Keratinocyte (primary cell): ENCODE results near the gene EEF1E1. TPM values are rescaled to one million over a fixed set of nuclear protein-coding genes. Genes with fewer than 3 reads are reported as not detected.

Experiments
- DNase-seq: peaks from one replicate; pipeline ENCODE4 v3.0.0-alpha.2; 2011; ENCODE audit warnings: low read depth, missing footprints, low spot score
- FAIRE-seq: peaks from 2 replicates; lab custom pipeline; 2011; peaks lifted over from hg19 to GRCh38; lab: Jason Lieb, UNC
- H2AFZ ChIP-seq: 2 replicates; pipeline ENCODE4 v1.6.0; 2012; ENCODE audit warnings: low read length, control low read depth, inconsistent platforms; ENCODE audit not compliant: control insufficient read depth
- H3K27ac ChIP-seq: 2 replicates; pipeline ENCODE4 v1.5.1; 2011; ENCODE audit warnings: low read length; ENCODE audit not compliant: control insufficient read depth, insufficient read depth
- H3K27me3 ChIP-seq: 3 replicates; pipeline ENCODE4 v1.6.0; 2011; ENCODE audit warnings: low read length; ENCODE audit not compliant: control insufficient read depth, insufficient read depth; ENCODE audit errors: extremely low read depth
- H3K36me3 ChIP-seq, 2 experiments: 2 replicates in 1 of 2; 3 replicates in 1 of 2; pipeline ENCODE4 v1.5.1; 2011; ENCODE audit warnings: low read length in 2 of 2, mild to moderate bottlenecking in 1 of 2; ENCODE audit not compliant: control insufficient read depth in 2 of 2, insufficient read depth in 2 of 2; ENCODE audit errors: extremely low read depth in 1 of 2
- H3K4me1 ChIP-seq: 3 replicates; pipeline ENCODE4 v1.5.1; 2011; ENCODE audit warnings: low read length; ENCODE audit not compliant: control insufficient read depth, insufficient read depth; ENCODE audit errors: extremely low read depth
- H3K4me2 ChIP-seq: 3 replicates; pipeline ENCODE4 v1.6.0; 2011; ENCODE audit warnings: low read depth, low read length; ENCODE audit not compliant: control insufficient read depth, insufficient read depth; ENCODE audit errors: extremely low read depth
- H3K4me3 ChIP-seq, 3 experiments: fragments of 200-600 bp in 1 of 3; sonication (generic) in 1 of 3; 2 replicates in 2 of 3; 3 replicates in 1 of 3; pipeline ENCODE4 v1.5.1; 2011 to 2016; ENCODE audit warnings: low read length in 3 of 3, mild to moderate bottlenecking in 3 of 3, control low read depth in 2 of 3, inconsistent platforms in 1 of 3, low read depth in 1 of 3, mixed read lengths in 1 of 3, mixed run types in 1 of 3, moderate library complexity in 1 of 3; ENCODE audit not compliant: control insufficient read depth in 2 of 3, insufficient read depth in 2 of 3; ENCODE audit errors: extremely low read depth in 1 of 3
- H3K79me2 ChIP-seq: 2 replicates; pipeline ENCODE4 v1.6.0; 2012; ENCODE audit warnings: low read length; ENCODE audit not compliant: control insufficient read depth, insufficient read depth
- H3K9ac ChIP-seq: 3 replicates; pipeline ENCODE4 v1.6.0; 2011; ENCODE audit warnings: low read length; ENCODE audit not compliant: control insufficient read depth, insufficient read depth; ENCODE audit errors: extremely low read depth
- H3K9me1 ChIP-seq: 3 replicates; pipeline ENCODE4 v1.6.0; 2011; ENCODE audit warnings: low read length; ENCODE audit not compliant: control insufficient read depth, insufficient read depth; ENCODE audit errors: extremely low read depth
- H3K9me3 ChIP-seq: 2 replicates; pipeline ENCODE4 v1.5.1; 2012; ENCODE audit warnings: low read depth, low read length; ENCODE audit not compliant: control insufficient read depth
- H4K20me1 ChIP-seq: 3 replicates; pipeline ENCODE4 v1.6.0; 2011; ENCODE audit warnings: low read length; ENCODE audit not compliant: control insufficient read depth, insufficient read depth; ENCODE audit errors: extremely low read depth
- EZH2 ChIP-seq: IDR thresholded peaks from one replicate; pipeline ENCODE4 v1.6.1; 2012; ENCODE audit warnings: inconsistent platforms, mild to moderate bottlenecking, low read length, moderate library complexity
- dilution Hi-C: fragments of 300-500 bp; cut with MboI; formaldehyde crosslinking; loops from one replicate; pipeline ENCODE4 v1.7.0; 2020; ENCODE audit warnings: low sequenced_read_pairs; ENCODE audit not compliant: extremely low pct_ligation_motif_present
- polyA minus RNA-seq, 3 experiments: library from RNA; depleted of rRNA, polyadenylated mRNA; stranded (reverse); fragments of >200 nt; gene quantifications; 1 replicate in 1 of 3; 2 replicates in 1 of 3; 3 replicates in 1 of 3; pipeline ENCODE4 v1.2.3, GENCODE V29; 2011
- polyA plus RNA-seq, 5 experiments: library from polyadenylated mRNA; depleted of rRNA in 3 of 5; stranded (reverse) in 3 of 5; stranded (forward) in 1 of 5; unstranded in 1 of 5; fragments of >200 nt; gene quantifications; 1 replicate in 1 of 5; 2 replicates in 3 of 5; 3 replicates in 1 of 5; pipeline versions ENCODE4 v1.2.1 to v1.2.3, GENCODE V29; 2011 to 2012; ENCODE audit warnings: missing spikeins in 2 of 5, low read depth in 1 of 5, low replicate concordance in 1 of 5
- TF ChIP-seq, protein P1 (sequence below), 3 experiments: IDR thresholded peaks in 1 of 3; conservative IDR thresholded peaks in 1 of 3; optimal IDR thresholded peaks in 1 of 3; 2 replicates in 2 of 3; 3 replicates in 1 of 3; pipeline versions ENCODE3 to v1.5.1; 2011; ENCODE audit warnings: low read length in 3 of 3, mild to moderate bottlenecking in 3 of 3, moderate library complexity in 2 of 3, control low read depth in 1 of 3, inconsistent platforms in 1 of 3; ENCODE audit not compliant: insufficient read depth in 2 of 3; ENCODE audit errors: extremely low read depth in 1 of 3

The EEF1E1 gene
- 46.7 to 83.5 TPM (median 58.1 TPM) in 3 replicates for polyA plus RNA-seq
- polyA plus RNA-seq (2011; ENCODE audit: low read depth) = 4.1 TPM
- polyA plus RNA-seq (2011; cell fraction: cytosol; rRNA removed) = 39.0 and 81.4 TPM in 2 replicates
- 30.5 and 39.8 TPM in 2 replicates for polyA plus RNA-seq (2011; cell fraction: nucleus; rRNA removed)
- 34.1 and 47.1 TPM in 2 replicates for polyA plus RNA-seq (2012; ENCODE audit: low replicate concordance)
- 4.1 to 15.2 TPM (median 9.3 TPM) in 3 replicates for polyA minus RNA-seq
- 16.1 TPM for polyA minus RNA-seq (2011; cell fraction: cytosol; rRNA and poly(A)+ RNA removed)
- 9.3 and 14.0 TPM in 2 replicates for polyA minus RNA-seq (2011; cell fraction: nucleus; rRNA and poly(A)+ RNA removed)

DNA sequence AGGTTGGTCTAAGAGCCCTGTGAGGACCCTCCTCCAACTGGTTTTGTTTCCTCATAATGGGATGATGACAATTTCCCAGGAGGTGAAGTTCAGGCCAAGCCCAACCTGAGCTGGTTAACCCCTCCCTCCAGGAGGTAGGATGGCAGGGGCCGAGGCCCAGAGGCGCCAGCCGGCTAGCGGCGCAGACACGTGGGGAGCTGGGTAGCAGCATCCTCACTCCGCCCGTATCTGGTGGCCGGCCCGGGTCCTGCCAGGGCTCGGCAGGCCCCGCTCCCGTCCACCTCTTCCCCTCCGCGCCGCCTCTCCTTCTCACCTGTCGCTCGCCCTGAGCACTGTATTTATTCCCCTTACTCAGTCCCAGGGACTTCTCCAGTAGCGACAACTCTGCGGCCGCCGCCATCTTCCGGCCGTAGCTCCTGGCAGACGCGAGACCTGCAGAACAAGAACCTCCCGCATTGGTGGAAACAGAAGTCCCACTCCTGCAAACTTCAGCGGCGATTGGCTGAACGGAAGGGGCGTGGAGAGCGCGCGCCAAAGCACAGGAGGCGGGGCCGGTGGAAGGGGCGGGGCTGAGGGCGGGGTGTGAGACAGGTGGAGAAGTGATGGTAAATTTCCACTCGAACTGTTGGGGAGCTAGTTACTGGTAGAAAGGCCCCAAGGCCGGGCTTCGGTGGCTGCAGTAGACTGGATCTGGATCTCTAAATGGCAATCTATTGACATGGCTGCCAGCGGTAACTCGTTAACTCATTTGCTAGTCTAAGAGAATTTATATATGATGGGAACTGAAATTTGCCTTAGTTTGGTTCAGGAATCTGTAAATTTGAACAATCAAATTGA, at the start of gene EEF1E1:
EEF1E1 (minus strand) TSS at position 427 of the 837 bp plus-strand sequence; CDS start at position 400, 27 bp downstream.
- H3K36me3 ChIP-seq = peaks cover 0 to 6% of the 10 kb centered on the region in 2 experiments
- H3K9me1 ChIP-seq = no peaks in the 10 kb centered on the region
- peak within 1 kb of the TSS; percentile 89 for H2AFZ ChIP-seq
- dilution Hi-C loops = no loop called here
- H3K4me2 ChIP-seq = peak within 1 kb of the TSS; percentile 86
- TF ChIP-seq, protein P1, sequence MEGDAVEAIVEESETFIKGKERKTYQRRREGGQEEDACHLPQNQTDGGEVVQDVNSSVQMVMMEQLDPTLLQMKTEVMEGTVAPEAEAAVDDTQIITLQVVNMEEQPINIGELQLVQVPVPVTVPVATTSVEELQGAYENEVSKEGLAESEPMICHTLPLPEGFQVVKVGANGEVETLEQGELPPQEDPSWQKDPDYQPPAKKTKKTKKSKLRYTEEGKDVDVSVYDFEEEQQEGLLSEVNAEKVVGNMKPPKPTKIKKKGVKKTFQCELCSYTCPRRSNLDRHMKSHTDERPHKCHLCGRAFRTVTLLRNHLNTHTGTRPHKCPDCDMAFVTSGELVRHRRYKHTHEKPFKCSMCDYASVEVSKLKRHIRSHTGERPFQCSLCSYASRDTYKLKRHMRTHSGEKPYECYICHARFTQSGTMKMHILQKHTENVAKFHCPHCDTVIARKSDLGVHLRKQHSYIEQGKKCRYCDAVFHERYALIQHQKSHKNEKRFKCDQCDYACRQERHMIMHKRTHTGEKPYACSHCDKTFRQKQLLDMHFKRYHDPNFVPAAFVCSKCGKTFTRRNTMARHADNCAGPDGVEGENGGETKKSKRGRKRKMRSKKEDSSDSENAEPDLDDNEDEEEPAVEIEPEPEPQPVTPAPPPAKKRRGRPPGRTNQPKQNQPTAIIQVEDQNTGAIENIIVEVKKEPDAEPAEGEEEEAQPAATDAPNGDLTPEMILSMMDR (optimal IDR thresholded peaks at IDR 0.05 in 1 of 3, IDR thresholded peaks at IDR 0.05 in 1 of 3, conservative IDR thresholded peaks at IDR 0.05 in 1 of 3; ENCODE audit: extremely low read depth in 1 of 3, insufficient read depth in 2 of 3, low read length in 3 of 3) = no peak
- no peak for TF ChIP-seq EZH2
- FAIRE-seq (peak; percentile 57), DNase-seq (peak; percentile 66)
- H3K4me3 ChIP-seq = peak within 1 kb of the TSS; percentile 61 to 98 (median 91)
- H3K79me2 ChIP-seq = peaks cover 45% of the 10 kb centered on the region
- no peaks in the 10 kb centered on the region for H4K20me1 ChIP-seq
- H3K27me3 ChIP-seq = no peaks in the 10 kb centered on the region
- H3K9me3 ChIP-seq = no peaks in the 10 kb centered on the region
- H3K27ac ChIP-seq = peak within 1 kb of the TSS; percentile 81
- H3K4me1 ChIP-seq = peaks cover 15% of the 10 kb centered on the region
- H3K9ac ChIP-seq = peak within 1 kb of the TSS; percentile 81

DNA sequence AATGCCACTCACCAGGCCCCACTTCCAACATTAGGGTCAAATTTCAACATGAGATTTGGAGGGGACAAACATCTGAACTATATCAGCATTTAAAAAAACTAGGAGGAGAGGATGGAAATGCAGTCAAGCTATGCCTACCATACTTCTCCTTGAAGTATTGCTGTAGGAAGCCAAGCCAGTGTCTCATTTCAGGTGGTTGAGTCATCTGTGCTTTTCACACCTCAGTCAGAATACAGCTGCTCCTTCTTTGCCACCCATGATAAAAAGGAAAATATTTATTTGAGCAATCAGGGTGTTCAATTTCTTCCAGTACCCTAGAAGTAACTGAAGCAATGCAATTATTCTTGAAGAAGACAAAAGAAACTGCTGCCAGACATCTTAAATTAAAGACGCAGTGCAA, 47.0 kb upstream of the EEF1E1 start:
- Histone ChIP-seq H3K4me3 (no peak overlapping the region), H3K9me3 (no peaks in the 10 kb centered on the region), H3K79me2 (no peaks in the 10 kb centered on the region), H3K27me3 (peaks cover 4% of the 10 kb centered on the region), H4K20me1 (no peaks in the 10 kb centered on the region), H3K4me2 (no peak overlapping the region), H3K9me1 (no peaks in the 10 kb centered on the region), H3K36me3 (no peaks in the 10 kb centered on the region), H3K27ac (no peak overlapping the region), H2AFZ (no peak overlapping the region), H3K9ac (no peak overlapping the region), H3K4me1 (no peaks in the 10 kb centered on the region)
- dilution Hi-C loops = no loop called here
- DNase-seq (no peak), FAIRE-seq (no peak)
- TF ChIP-seq, protein P1 (optimal IDR thresholded peaks at IDR 0.05 in 1 of 3, IDR thresholded peaks at IDR 0.05 in 1 of 3, conservative IDR thresholded peaks at IDR 0.05 in 1 of 3; ENCODE audit: extremely low read depth in 1 of 3, insufficient read depth in 2 of 3, low read length in 3 of 3) = no peak
- TF ChIP-seq EZH2 = no peak
